HG03039 (cell line): ENCODE measurements around the gene RBM25.

ENCODE experiments used
- ATAC-seq: cut with Tn5 transposase; IDR thresholded peaks from one replicate; pipeline ENCODE4 v1.9.1; 2021; ENCODE audit warnings: mild to moderate bottlenecking, moderate library complexity; ENCODE audit not compliant: unreplicated experiment

Gene RBM25

DNA sequence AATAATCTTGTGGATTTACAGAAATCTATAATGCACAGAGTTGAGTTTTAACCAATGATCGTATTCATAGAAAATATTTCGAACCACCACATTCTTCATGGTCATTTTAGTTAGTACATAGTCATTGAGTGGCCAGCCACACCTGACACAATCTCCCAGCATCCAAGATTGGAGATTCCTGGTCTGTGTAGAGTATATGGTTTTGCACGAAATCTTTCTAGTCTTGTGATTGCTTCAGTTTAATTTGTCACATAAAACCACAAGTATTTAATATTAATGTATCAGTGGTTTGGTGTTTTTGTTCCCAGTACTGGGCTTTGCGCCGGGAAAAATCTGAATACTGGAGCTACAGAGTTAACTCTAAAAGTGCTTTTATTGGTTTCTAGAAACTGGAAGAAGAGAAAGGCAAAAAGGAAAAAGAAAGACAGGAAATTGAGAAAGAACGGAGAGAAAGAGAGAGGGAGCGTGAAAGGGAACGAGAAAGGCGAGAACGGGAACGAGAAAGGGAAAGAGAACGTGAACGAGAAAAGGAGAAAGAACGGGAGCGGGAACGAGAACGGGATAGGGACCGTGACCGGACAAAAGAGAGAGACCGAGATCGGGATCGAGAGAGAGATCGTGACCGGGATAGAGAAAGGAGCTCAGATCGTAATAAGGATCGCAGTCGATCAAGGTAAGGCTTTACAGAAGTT lies 44.6 kb downstream of the RBM25 start:
- ATAC-seq: no peak

DNA sequence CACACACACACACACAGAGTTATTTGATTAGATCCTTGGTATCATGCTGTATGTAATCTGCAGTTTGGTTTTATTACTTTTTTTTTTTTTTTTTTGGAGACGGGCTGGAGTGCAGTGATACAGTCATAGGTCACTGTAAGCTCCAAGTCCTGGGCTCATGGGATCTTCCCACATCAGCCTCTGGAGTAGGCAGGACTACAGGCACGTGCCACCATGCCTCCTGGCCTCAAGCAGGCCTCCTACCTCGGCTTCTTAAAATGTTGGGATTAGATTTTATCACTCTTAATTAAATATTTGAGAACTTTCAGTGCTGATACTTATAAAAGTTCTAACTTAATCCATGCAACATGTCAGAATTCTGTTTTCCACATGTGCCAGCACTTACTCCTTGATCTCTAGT lies 46.7 kb downstream of the RBM25 start:
- no peak for ATAC-seq

DNA sequence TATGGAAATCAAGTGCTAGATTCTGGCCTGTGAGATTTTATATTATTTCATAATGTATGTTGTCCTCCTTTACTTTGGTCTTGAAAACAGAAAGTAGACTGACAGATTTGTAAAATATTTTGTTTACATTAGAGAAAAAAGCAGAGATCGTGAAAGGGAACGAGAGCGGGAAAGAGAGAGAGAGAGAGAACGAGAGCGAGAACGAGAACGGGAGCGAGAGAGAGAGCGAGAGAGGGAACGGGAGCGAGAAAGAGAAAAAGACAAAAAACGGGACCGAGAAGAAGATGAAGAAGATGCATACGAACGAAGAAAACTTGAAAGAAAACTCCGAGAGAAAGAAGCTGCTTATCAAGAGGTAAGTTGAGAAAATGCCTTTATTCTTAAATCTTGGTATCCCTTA lies 47.4 kb downstream of the RBM25 start:
- ATAC-seq: no peak

DNA sequence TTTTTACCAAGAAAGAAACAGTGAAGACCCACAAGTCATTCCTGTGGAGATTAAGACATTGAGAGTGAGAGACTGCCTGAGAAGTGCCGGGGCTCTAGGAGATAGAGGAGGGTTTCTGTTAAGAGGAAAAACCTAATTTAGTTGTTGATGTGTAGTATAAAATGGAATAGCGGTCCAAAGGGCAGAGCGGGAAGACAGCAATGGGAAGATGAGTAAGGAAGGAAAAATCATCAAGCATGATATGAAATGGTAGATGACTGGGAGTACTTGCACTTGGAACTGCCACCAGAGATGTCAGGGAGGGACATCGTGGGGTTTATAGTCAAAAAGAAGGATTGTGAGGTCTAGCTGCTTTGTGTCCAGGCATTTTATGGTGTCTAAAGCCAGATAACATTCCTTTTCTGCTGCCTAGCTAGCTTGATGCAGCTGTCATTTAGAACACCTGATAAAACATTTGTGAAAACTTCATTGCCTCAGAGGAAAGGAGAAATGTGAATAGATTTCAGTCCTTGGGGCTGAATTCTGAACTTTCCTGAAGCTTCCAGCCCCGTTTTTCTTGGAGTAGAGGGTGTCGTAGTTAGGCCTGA lies 57.8 kb downstream of the RBM25 start:
- no peak for ATAC-seq

DNA sequence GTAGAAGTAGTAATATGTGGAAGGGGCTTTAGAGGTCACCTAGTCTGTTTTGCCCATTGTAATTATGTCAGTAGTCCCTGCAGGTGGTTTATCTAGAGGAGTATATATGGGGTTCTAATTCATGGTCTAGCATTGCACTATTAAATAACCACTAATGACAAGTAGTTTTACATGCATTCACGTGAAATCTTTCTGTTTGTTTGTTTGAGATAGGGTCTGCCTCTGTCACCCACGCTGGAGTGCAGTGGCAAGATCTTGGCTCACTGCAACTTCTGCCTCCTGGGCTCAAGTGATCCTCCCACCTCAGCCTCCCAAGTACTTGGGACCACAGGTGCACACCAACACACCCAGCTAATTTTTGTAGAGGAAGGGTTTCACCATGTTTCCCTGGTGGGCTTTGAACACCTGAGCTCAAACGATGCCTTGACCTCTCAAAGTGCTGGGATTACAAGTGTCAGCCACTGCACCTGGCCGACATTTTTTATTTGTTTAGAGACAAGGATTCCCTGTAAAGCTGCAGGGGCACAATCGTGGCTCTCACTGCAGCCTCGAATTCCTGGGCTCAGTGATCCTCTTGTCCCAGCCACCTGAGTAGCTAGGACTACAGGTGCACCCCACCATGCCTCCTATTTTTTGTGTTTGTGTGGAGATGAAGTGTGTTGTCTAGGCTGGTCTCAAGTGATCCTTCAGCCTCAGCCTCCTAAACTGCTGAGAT lies 66.0 kb downstream of the RBM25 start:
- no peak for ATAC-seq

DNA sequence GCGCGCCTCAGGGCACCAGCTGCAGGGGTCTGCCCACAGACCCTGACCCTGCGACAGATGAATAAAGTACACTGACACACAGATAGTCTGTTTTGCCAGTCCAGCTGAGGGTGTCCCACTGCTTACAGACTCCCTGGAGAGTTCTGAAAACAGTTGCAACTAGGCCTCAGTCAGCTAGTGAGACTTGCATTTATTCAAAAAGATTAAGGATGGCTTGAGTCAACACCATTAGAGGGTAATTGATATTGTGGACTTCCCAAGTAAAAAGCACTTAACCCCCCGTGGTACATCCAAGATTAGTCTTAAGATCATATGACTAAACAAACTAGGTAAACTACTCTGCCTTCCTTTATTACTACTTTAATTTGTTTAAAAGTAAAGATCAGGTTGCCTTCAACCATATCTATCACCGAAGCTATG lies 66.8 kb downstream of the RBM25 start:
- no peak for ATAC-seq

DNA sequence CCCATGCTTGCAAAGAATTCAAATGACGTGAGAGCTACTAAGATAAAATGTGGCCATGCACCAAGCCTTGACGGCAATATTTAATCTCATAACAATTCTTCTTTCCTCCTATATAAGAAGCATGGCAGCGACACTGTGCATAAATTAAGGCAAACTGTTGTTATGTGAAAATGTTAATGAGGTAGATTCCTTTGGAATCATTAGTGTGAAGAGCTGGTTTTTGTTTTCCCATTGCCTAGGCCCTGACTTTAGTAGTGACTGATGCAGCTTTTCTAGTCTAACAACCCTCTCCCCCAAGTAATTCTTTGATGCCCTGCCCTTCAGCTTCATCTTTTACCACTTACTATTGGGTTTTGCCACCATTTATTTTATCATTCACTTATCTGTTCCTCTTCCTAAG lies 67.4 kb downstream of the RBM25 start:
- no peak for ATAC-seq

DNA sequence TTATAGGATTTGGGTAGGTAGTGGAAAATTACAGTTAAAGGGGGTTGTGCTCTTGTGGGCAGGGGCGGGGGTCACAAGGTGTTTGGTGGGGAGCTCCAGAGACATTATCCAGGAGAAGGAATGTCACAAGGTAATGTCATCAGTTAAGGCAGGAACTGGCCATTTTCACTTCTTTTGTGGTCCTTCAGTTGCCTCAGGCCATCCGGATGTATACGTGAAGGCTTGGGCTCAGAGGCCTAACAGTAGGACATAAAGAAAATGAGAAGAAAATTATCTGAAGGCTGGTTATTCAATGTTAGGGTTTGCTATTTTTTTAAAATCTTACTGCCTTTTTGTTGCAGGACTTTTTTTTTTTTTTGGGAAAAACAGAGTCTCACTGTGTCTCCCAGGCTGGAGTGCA lies 75.5 kb downstream of the RBM25 start:
- ATAC-seq: no peak

DNA sequence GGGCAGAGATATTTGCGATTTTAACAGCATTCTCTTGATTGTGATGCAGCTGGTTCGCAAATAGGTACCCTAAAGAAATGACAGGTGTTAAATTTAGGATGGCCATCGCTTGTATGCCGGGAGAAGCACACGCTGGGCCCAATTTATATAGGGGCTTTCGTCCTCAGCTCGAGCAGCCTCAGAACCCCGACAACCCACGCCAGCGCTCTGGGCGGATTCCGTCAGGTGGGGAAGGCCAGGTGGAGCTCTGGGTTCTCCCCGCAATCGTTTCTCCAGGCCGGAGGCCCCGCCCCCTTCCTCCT lies 77.7 kb downstream of the RBM25 start:
- no peak for ATAC-seq

DNA sequence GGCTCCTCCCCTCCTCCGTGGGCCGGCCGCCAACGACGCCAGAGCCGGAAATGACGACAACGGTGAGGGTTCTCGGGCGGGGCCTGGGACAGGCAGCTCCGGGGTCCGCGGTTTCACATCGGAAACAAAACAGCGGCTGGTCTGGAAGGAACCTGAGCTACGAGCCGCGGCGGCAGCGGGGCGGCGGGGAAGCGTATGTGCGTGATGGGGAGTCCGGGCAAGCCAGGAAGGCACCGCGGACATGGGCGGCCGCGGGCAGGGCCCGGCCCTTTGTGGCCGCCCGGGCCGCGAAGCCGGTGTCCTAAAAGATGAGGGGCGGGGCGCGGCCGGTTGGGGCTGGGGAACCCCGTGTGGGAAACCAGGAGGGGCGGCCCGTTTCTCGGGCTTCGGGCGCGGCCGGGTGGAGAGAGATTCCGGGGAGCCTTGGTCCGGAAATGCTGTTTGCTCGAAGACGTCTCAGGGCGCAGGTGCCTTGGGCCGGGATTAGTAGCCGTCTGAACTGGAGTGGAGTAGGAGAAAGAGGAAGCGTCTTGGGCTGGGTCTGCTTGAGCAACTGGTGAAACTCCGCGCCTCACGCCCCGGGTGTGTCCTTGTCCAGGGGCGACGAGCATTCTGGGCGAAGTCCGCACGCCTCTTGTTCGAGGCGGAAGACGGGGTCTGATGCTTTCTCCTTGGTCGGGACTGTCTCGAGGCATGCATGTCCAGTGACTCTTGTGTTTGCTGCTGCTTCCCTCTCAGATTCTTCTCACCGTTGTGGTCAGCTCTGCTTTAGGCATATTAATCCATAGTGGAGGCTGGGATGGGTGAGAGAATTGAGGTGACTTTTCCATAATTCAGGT lies 78.3 kb downstream of the RBM25 start, which contains the start of gene PSEN1:
Gene PSEN1 (plus strand): TSS at position 121 of the 839 bp plus-strand sequence. CDS start 11,513 bp downstream, outside the sequence.
- ATAC-seq: peak; percentile 79

DNA sequence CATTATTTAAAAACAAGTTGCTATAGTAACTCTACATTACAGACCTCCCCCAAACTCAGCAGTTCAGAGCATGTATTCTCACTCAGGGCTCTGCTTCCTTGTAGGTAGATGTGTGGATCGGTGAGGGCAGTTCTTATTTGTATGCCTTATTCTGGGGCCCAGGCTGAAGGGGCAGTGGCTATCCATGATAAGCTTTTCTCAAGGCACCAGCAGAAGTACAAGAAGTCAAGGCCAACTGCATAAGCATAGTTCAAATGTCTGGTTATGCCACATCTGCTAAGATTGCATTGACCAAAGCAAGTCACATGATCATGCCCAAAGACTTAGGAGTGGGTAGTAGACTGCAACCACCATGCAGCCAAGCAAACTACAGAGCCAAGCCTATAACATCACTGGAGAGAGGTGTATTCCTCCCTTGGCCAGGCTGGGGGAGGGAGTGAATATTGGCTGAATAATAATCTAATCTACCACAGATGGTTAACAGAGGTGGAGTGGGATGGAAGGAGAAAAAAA lies 82.5 kb downstream of the RBM25 start:
- ATAC-seq: no peak

DNA sequence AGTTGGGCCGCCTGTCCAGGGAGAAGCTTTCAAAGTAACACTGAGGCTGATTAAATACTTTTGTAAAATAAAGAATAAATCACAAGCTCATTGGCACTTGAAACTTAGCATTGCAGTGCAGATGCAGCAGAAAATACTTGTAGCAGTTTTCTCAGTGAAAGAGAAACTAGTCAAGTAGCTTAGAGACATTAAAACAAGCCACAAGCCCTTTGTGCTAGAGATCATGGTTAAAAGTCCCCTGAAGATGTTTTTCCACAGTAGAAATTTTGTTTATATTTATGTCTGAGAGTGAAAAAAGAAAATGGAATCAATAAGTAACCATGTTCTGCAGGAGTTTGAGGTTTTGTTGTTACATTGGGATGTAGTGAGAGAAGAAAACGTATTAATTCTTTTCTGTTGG lies 83.9 kb downstream of the RBM25 start:
- no peak for ATAC-seq

DNA sequence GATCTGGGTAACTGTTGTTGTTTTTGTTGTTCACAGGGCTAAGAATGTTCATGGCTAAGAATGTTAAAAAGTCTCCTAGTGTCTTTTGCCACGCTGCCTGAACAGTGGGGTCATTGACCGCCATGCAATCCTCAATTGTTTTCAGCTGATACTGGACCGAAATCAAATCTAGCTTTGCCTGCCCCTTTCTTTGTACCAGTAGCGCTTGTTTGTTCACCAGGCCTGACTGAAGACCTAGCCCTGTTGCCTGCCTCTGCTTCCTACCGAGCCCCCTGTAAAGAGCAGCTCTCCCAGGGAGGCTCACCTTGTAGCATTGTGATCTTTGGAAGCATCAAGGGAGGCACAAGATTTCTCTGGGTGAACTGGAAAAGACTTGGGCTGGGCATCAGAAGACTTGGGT lies 84.7 kb downstream of the RBM25 start:
- ATAC-seq: no peak

DNA sequence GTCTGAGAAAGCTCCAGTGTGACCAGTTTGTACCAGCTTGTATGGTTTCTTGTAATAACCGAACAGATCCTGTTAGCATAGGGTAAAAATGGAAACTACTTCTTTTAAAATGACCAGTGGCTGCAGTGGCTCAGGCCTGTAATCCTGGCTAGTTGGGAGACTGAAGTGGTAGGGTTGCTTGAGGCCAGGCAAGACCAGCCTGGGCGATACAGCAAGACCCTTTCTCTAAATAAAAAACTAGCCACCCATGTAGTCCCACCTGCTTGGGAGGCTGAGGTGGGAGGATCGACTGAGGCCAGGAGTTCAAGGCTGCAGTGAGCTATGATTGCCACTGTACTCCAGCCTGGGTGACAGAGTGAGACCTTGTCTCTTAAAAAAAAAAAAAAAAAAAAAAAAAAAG lies 85.3 kb downstream of the RBM25 start:
- ATAC-seq: no peak

DNA sequence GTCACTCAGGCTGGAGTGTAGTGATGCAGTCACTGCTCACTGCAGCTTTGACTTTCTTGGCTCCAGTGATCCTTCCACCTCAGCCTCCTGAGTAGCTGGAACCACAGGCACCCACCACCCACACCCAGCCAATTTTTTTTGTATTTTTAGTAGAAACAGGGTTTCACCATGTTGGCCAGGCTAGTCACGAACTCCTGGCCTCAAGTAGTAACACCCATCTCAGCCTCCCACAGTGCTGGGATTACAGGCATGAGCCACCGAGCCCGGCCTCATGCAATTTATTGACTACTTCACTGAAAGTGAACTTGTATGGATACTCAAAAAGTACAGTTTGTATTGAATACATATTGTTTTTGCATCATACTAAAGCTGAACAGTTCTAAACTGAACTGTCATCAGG lies 87.0 kb downstream of the RBM25 start:
- ATAC-seq: no peak

DNA sequence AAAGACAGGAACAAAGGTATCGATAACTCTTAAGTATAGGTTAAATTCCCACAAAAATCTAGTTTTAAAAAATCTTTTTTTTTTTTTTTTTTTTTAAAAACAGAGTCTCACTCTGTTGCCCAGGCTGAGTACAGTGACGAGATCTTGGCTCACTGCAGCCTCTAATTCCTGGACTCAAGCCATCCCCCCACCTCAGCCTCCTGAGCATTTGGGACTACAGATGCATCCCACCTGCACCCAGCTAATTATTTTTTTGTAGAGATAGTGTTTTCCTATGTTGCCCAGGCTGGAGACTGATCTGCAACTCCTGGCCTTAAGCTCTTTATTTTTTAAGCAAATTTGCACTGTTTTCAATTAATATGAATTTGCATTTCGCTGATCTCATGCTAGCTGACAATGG lies 87.8 kb downstream of the RBM25 start:
- ATAC-seq: no peak

DNA sequence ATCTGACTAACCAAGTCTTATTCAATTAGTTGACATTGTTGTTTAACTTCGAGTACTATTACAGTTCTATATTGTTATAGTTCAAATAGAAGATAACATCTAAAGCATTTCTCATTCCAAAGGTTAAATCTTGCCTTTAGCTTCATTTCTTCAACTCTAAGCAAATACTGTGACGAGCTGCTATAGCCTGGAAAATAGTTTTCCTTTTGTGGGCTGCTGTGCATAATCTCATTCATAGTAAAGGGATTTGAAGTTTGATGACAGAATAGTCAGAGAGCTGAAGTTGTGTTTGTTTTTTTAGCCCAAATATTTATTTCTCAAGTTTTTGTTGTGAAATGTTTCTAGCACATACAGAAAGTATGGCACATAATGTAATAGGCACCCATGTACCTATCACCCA lies 91.4 kb downstream of the RBM25 start:
- no peak for ATAC-seq

DNA sequence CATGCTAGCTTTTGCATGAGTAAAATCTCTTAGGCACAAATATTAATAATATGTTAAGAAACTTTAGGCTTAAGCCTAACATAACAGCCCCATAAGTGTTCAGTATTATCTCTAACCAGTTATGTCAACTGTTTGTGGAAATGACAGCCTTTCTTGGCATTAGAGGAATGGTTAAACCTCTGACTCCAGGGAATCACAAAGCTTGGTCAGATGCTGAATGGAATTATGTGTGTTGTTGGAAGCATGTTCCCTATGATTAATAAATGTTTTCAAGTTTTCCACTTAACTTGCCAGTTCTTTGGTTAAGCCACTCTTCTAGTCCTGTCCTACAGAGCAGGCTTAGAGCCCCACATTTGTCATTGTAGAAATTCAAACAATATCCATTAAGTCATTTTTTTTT lies 94.9 kb downstream of the RBM25 start:
- ATAC-seq: no peak

DNA sequence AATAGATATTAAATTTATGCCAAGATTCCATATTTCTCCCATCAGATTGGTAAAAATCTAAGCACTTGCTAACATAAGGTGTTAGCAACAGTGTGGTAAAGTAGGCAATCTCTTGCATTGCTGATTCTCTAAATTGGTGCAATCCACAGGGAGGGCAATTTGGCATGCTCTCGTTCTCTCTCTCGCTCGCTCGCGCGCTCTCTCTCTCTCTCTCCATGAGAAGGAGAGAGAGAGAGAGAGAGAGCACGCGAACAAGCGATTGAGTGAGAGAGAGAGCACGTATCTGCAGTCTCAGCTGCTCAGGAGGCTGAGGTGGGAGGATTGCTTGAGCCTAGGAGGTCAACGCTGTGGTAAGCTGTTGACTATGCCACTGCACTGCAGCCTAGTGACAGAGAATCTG lies 103.9 kb downstream of the RBM25 start:
- no peak for ATAC-seq

DNA sequence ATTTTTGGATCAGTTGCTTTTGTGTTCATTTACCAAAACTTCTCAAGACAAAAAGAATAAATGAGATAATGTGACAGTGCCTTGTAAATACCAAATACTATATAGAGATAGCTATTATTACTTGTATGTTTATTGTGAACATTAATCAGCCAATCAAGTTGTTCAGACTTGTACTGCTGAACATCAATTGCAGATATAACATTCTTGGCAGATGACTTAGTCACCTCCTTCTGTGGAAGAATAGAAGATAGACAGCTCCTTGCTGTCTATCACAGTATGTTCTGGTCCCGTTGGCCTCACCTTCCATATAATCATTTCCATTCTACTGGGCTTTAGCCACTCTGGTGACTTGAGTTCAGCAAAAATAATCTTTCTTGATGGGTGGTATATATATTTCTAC lies 108.1 kb downstream of the RBM25 start:
- ATAC-seq: no peak

DNA sequence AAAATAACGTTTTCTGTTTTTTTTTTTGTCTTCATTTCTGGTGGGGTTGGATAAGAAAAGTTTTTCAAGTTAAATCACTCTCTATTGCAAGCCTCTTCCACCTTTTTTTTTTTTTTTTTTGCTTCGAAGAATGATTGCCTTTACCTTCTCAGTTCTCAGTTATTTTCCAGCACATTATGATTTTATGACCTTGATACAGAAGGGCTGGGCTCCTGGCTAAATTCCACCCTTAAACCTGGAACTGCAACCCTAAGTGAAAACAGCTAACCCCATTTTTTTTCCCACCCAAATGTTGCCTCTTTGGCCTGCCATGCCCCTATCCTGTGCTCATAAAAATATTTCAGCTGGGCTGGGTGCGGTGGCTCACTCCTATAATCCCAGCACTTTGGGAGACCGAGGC lies 109.4 kb downstream of the RBM25 start:
- no peak for ATAC-seq
